T follicular helper cell (primary cell): ENCODE data around the gene HP.

Experiments used
- DNase-seq: peaks from one replicate; pipeline ENCODE4 v3.0.0-alpha.2; 2020; ENCODE audit warnings: low read depth

HP gene

DNA sequence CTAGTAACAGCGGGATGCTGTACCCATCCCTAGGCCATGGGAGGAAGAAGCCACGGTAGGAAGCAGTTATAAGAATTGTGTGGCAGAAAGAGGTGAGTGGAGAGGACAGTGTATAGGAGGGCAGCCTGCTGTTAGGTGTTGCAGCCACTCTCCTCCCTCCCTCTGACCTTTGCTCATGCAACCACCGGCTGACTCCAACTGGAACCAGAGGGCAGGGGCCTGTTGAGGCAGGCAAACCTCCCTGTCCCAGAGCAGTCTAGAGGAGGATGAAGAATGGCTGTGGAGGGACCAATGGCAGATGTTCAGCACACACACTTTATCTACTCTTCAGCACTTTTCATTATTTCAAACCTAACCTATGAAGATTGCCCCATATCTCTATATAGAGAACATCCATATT lies 36.9 kb downstream of the HP start:
- no peak for DNase-seq

DNA sequence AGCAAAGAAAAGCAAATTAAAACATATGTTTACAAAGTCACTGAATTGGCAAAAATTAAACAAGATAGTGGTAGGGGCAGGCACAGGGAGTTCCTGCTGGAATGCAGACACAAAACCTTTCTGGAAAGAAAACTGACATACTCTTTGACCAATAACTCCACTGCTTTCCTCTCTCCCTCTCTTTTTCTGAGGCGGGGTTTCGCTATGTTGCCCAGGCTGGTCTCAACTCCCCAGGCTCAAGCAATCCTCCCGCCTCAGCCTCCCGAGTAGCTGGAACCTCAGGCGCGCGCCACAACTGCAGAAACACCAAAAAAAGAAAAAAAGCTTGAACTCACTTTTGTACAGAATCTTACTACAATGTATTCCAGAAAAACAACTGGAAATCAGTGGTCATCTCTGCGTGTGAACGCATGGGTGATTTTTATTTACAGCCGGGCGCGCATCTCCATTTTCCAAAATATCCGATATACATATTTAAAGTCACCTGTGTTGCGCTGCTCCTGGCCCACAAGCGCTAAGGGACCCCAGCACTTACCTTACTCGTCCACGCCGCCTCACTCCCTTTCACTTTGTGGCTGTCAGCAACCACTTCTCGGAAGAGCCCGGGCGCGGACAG lies 38.6 kb downstream of the HP start:
- no peak for DNase-seq

DNA sequence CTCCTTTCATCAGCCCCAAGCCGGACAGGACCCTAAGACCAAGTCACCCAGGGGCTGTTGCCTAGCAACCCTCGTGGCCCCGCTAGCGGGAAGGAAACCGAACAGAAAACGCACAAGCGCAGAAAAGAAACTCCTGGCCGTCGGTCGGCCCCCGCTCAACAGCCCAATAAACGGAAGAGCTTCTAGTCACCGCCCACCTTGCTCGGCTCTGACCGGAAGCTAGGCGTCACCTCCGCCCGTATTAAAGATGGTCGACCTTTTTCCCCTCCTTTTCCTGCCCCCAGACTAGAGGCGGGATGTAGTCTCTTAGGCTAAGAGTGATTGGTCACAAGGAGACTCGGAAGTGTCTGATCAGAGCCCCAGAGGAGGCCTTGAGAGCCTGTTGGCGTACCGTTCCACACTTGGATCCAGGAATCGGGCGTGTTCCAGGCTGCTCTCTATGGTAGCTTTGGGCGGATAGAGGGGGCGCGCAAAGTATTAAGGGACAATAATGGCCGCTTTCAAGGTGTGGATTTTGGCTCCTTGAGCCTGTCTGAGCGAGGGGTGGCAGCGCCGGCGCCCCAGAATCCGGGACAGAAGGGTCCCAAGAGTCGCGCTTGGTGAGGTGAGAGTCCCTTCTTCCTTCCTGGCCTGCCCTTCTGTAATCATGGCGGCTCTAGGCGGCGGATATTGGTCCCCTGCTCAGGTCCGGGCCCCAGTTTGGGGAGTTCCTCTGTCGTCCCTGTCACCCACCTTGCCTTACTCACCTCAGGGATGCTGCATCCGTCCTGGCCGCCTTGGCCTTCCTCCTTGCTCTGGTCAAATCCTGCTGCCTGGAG lies 39.4 kb downstream of the HP start, which contains the start of the genes DHX38 and TXNL4B:
Gene DHX38 (plus strand): TSS at position 400 of the 818 bp plus-strand sequence. CDS start 2,311 bp downstream, outside the sequence.
Gene TXNL4B (minus strand): TSS at position 173 of the 818 bp plus-strand sequence. CDS start 2,871 bp downstream, outside the sequence.
- peak; percentile 86 for DNase-seq

DNA sequence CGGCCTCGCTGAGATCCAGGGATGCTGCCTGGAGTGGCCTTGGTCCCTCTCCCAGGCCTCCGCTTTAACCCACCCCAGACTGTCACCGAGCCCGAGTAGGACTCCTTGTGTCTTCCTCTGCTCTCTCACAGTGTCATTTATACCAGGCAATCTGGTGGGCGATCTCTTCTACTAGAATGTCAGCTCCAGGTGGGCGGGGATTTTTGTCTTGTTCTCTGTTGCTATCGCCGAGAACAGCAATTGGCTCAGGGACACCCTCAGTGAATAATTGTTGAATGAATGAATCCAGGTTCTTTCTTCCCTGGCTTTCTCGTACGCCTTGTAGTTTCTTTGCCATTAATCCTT lies 39.9 kb downstream of the HP start:
- DNase-seq: no peak

DNA sequence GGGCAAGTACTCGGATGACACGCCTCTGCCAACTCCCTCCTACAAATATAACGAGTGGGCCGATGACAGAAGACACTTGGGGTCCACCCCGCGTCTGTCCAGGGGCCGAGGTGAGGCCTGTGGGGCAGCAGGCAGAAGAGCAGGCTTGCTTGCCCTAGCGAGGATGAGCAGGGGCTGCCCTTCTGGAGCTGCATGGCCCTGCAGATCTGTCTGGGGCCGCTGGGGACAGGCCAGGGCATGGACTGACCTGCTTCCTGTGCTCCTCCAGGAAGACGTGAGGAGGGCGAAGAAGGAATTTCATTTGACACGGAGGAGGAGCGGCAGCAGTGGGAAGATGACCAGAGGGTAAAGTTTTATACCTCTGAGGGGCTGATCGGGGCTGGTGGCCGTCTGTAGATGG lies 44.6 kb downstream of the HP start:
- no peak for DNase-seq

DNA sequence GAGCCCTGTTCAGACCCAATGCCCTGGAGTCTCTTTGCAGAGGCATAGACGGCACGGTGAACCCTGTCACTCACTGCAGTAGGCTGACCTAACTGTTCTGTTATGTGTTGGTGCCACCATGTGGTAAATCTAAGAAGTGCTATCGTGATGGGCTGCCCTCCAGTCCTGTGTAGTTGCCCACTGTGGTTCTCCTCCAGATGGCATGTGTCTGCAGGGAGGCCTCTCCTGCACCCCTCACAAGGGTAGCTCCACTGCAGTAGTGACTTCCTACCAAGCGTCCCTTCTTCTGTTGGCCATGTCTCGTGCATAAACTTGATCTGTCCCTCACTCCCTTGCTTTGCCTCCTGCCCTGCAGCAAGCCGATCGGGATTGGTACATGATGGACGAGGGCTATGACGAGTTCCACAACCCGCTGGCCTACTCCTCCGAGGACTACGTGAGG lies 45.1 kb downstream of the HP start:
- DNase-seq: peak; percentile 23

DNA sequence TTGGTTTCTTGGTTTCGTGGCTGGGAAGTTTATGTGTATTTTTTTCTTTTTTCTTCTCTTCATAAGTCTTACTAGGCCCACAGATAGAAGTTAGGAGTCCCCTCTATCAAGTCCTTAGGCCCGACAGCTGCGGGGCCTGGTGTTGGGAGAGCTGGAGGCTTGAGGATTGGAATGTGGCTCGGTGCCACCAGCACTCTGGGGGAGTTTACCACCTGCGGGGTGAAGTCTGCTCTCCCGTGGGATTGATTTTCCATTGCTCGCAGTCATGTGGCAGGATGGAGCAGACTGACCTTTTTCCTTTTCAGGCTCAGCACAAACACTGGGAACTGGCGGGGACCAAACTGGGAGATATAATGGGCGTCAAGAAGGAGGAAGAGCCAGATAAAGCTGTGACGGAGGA lies 46.9 kb downstream of the HP start:
- no peak for DNase-seq

DNA sequence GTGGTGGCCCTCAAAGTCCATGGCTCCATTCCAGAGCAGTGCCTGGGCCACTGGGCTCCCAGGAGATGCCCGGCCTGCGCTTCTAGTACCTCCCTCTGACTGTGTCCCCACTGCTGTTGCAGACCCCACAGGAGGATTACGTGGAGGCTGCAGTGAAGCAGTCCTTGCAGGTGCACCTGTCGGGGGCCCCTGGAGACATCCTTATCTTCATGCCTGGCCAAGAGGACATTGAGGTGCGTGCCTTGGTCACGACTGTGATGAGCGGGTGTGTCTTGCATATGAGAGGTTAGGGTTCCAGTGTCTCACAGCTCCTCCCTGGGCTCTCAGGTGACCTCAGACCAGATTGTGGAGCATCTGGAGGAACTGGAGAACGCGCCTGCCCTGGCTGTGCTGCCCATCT lies 50.6 kb downstream of the HP start:
- DNase-seq: no peak

DNA sequence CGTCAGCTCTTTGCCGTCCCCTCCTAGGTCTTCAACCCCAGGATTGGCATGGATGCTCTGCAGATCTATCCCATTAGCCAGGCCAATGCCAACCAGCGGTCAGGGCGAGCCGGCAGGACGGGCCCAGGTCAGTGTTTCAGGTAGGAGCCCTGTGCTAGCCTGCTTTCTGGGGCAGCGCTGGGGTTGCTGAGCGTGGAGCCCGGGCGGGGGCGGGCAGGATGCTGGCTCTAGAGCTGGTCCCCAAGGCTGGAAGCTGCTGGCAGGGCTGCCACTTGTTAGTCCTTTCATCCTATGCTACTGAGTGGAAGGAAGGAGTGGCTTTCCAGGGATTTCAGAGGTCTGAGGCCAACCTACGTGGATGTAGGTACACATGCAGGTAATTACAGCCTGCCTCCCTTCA lies 51.7 kb downstream of the HP start:
- no peak for DNase-seq

DNA sequence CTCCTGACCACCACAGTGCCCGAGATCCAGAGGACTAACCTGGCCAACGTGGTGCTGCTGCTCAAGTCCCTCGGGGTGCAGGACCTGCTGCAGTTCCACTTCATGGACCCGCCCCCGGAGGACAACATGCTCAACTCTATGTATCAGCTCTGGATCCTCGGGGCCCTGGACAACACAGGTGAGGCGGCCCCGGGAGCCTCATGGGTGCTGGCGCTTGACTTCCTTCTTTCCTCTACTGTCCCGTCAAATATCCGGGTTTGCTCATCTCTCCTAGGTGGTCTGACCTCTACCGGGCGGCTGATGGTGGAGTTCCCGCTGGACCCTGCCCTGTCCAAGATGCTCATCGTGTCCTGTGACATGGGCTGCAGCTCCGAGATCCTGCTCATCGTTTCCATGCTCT lies 53.1 kb downstream of the HP start:
- no peak for DNase-seq

DNA sequence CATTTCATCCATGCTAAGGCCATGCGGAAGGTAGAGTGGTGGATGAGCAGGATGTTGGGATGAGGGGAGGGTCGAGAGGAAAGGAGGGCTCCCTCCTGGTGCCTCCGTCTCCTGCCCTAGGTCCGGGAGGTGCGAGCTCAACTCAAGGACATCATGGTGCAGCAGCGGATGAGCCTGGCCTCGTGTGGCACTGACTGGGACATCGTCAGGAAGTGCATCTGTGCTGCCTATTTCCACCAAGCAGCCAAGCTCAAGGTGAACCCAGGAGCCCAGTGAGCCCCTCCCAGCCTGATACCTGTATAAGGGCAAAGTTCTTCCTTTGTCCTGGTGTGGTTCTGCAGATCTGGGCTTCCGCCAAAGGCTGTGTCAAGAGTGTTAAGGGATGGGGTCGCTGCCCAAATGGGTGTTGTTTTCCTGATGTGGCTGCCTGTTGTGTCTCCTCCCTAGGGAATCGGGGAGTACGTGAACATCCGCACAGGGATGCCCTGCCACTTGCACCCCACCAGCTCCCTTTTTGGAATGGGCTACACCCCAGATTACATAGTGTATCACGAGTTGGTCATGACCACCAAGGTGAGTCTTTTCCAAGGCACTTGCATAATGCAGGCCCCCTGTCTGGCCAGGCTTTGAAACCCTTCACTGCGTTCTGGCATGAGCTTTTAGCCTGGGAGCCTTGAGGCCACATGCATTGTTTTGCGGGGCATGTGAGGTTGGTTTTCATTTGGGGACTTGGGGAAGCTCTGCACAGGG lies 54.2 kb downstream of the HP start:
- no peak for DNase-seq

DNA sequence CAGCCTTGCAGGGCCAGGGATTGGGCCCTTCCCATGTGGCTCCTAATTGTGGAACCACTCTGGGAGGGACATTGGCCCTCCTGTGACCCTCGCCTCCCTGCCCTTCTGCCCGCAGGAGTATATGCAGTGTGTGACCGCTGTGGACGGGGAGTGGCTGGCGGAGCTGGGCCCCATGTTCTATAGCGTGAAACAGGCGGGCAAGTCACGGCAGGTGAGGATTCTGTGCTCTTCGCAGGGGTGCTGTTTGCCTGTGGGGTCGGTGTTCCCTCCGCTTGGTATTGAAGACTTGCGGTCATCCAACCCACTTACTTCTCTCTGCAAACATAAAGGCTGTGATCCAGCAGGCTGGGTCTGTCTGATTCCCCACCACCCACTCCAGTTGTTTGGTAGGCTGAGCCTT lies 55.0 kb downstream of the HP start:
- no peak for DNase-seq

DNA sequence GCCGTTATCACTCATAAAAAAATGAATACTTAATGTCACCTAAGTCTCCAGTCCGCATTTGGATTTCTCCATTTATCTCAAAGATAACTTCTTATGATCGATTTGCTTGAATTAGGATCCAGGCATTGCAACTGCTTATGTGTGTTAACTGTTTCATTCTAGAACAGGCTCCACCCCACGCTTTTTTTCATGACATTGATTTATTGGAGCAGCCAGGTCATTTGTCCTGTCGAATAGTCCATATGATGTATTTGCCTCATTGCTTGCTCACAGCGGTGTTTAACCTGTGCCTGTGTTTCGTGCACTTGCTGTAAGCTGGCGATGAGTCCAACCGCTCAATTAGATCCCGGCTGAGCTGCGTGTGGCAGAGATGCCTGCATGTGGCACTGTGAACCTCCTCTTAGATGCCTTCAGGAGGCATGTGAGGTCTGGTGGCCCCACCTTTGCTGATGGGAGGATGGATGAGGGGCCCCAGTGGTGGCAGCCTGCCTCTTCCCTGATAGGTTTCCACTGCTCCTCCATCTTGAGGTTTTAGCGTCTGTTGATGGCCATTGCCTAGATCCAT lies 55.7 kb downstream of the HP start:
- DNase-seq: no peak
